GM10266 (cell line): ENCODE results near the gene CCDC148.

Experiments used
- DNase-seq: peaks from one replicate; pipeline ENCODE4 v3.0.0; 2012; ENCODE audit errors: extremely low spot score
- CTCF ChIP-seq: IDR thresholded peaks from 2 replicates; pipeline ENCODE4 v1.5.1; 2012; ENCODE audit warnings: mild to moderate bottlenecking, low read depth; ENCODE audit not compliant: control insufficient read depth, insufficient read depth; ENCODE audit errors: missing control alignments

The CCDC148 gene

GRCh38 chr2:158187908-158188307 lies 268.6 kb downstream of the CCDC148 start:
- TF ChIP-seq CTCF: no peak
- DNase-seq: no peak

GRCh38 chr2:158184556-158185343 lies 271.8 kb downstream of the CCDC148 start:
- no peak for DNase-seq
- no peak for TF ChIP-seq CTCF

GRCh38 chr2:158184001-158184400 lies 272.6 kb downstream of the CCDC148 start:
- no peak for TF ChIP-seq CTCF
- no peak for DNase-seq

GRCh38 chr2:158182676-158183295 lies 273.8 kb downstream of the CCDC148 start:
- DNase-seq: no peak

GRCh38 chr2:158181171-158181570 lies 275.4 kb downstream of the CCDC148 start:
- DNase-seq: no peak
- no peak for TF ChIP-seq CTCF

More at GRCh38 chr2:158182676-158183295, 273.8 kb downstream of the CCDC148 start:
- no peak for TF ChIP-seq CTCF

GRCh38 chr2:158179660-158180059 lies 276.9 kb downstream of the CCDC148 start:
- DNase-seq: peak; percentile 16
- peak; percentile 35 for TF ChIP-seq CTCF

- DNase-seq: no peak
- TF ChIP-seq CTCF: no peak
Observed at GRCh38 chr2:158178646-158179045, 277.9 kb downstream of the CCDC148 start.
